T-cell (primary cell): ENCODE data around the gene IL20RA. TPM values are rescaled to one million over a fixed set of nuclear protein-coding genes. Genes with fewer than 3 reads are reported as not detected.

Source experiments
- ATAC-seq, 4 experiments: fragments of 200-7000 bp in 3 of 4; fragments of 150-1000 bp in 1 of 4; cut with Tn5 transposase; replicated peaks in 1 of 4; 1 replicate in 3 of 4; 2 replicates in 1 of 4; pipeline ENCODE4 v1.10.0; 2021; ENCODE audit warnings: moderate library complexity in 3 of 4, mild to moderate bottlenecking in 2 of 4, moderate number of reproducible peaks in 1 of 4
- CTCF ChIA-PET, 2 donors: fragments of 300-600 bp; sonication (Branson Sonifier 250); formaldehyde crosslinking; loops; one replicate each; lab custom pipeline; 2022; ENCODE audit warnings: antibody characterized with exemption in 2 of 2; lab: Charles Lee
- POLR2A ChIA-PET, 2 donors: fragments of 300-600 bp; sonication (Branson Sonifier 250); formaldehyde crosslinking; loops; one replicate each; lab custom pipeline; 2022; ENCODE audit warnings: antibody characterized with exemption in 2 of 2; lab: Charles Lee
- DNase-seq, 35 experiments: peaks; one replicate each; pipeline versions ENCODE4 v3.0.0 to v3.0.0-alpha.2; 2013 to 2023
- H3K27ac ChIP-seq: one replicate; pipeline ENCODE4 v1.5.1; 2013; ENCODE audit warnings: low read length
- H3K27me3 ChIP-seq, 2 experiments: replicated peaks in 1 of 2; 1 replicate in 1 of 2; 2 replicates in 1 of 2; pipeline versions ENCODE4 v1.6.1 to v1.7.0; 2013; ENCODE audit warnings: low read length in 1 of 2, mixed read lengths in 1 of 2; ENCODE audit not compliant: control insufficient read depth in 2 of 2, insufficient read depth in 2 of 2; ENCODE audit errors: extremely low read depth in 1 of 2
- H3K36me3 ChIP-seq, 2 donors: 1 replicate in 1 of 2; 2 replicates in 1 of 2; pipeline versions ENCODE4 v1.6.1 to v1.7.0; 2013; ENCODE audit warnings: low read length in 1 of 2; ENCODE audit not compliant: control insufficient read depth in 2 of 2, insufficient read depth in 1 of 2; ENCODE audit errors: extremely low read depth in 1 of 2
- H3K4me1 ChIP-seq, 2 experiments: 1 replicate in 1 of 2; 2 replicates in 1 of 2; pipeline versions ENCODE4 v1.6.1 to v1.7.0; 2013; ENCODE audit warnings: low read length in 2 of 2, mixed read lengths in 1 of 2; ENCODE audit not compliant: insufficient read depth in 2 of 2, control insufficient read depth in 1 of 2; ENCODE audit errors: extremely low read depth in 1 of 2
- H3K4me3 ChIP-seq, 2 donors: 1 replicate in 1 of 2; 2 replicates in 1 of 2; pipeline versions ENCODE4 v1.5.1 to v1.7.0; 2013; ENCODE audit warnings: mild to moderate bottlenecking in 2 of 2, low read length in 1 of 2, moderate library complexity in 1 of 2; ENCODE audit not compliant: control insufficient read depth in 1 of 2; ENCODE audit errors: extremely low read depth in 1 of 2
- H3K9me3 ChIP-seq: 2 replicates; pipeline ENCODE4 v1.7.0; 2013
- H3K27ac Mint-ChIP-seq, 2 donors: one replicate each; pipeline ENCODE4 v1.8.0; 2020 to 2021; ENCODE audit warnings: mild to moderate bottlenecking in 2 of 2, mixed read lengths in 2 of 2
- H3K27me3 Mint-ChIP-seq, 2 donors: one replicate each; pipeline ENCODE4 v1.8.0; 2021 to 2022; ENCODE audit warnings: mixed read lengths in 2 of 2
- H3K36me3 Mint-ChIP-seq: one replicate; pipeline ENCODE4 v1.8.0; 2021; ENCODE audit warnings: mixed read lengths
- H3K4me1 Mint-ChIP-seq, 3 donors: one replicate each; pipeline ENCODE4 v1.8.0; 2020 to 2022; ENCODE audit warnings: mixed read lengths in 3 of 3, mild to moderate bottlenecking in 1 of 3
- H3K4me3 Mint-ChIP-seq, 3 donors: one replicate each; pipeline ENCODE4 v1.8.0; 2020 to 2022; ENCODE audit warnings: mild to moderate bottlenecking in 3 of 3, mixed read lengths in 3 of 3, moderate library complexity in 3 of 3
- H3K9me3 Mint-ChIP-seq, 3 donors: one replicate each; pipeline ENCODE4 v1.8.0; 2020 to 2022; ENCODE audit warnings: mixed read lengths in 3 of 3
- WGBS: methylation state at CpG from one replicate; pipeline ENCODE4 v1.1.5; 2013; ENCODE audit warnings: missing lambda C conversion rate; ENCODE audit not compliant: insufficient coverage; 5-methylcytosine and 5-hydroxymethylcytosine counted together
- total RNA-seq, 35 experiments: library from RNA in 6 of 35; stranded (reverse) in 6 of 35; fragments of 120-200 nt in 1 of 35; gene quantifications; one replicate each; pipeline versions ENCODE4 v1.2.1 to v1.2.4 and lab custom pipeline; 2013 to 2026

IL20RA gene
- total RNA-seq, 5 donors from 2014 or later (not counting 1 experiment from before 2014, with no cell fraction given): 0.07 TPM; not detected in 4

GRCh38 chr6:137024237-137024990 is 20.4 kb downstream of the IL20RA start:
- ChIA-PET CTCF (interaction anchor here in 1 of 2 donors (0.6 to 0.7 kb wide), 2 partner anchors 21 to 941 kb away, joined by 3 read pairs; no protein-coding TSS in a partner anchor), POLR2A (no interaction called here)
- ATAC-seq (no peak), DNase-seq (no peak)
- H3K9me3 Mint-ChIP-seq: no peaks in the 10 kb centered on the region
- H3K4me1 Mint-ChIP-seq: peaks cover 0 to 14% (median 6%) of the 10 kb centered on the region in 3 donors
- H3K9me3 ChIP-seq: no peaks in the 10 kb centered on the region
- H3K4me1 ChIP-seq: no peaks in the 10 kb centered on the region
- H3K4me3 Mint-ChIP-seq: no peak overlapping the region
- peaks cover 0 to 25% of the 10 kb centered on the region in 2 experiments for H3K27me3 ChIP-seq
- no peak overlapping the region for H3K4me3 ChIP-seq
- H3K27ac ChIP-seq: no peak overlapping the region
- 100% methylated on average over 1 of the region's 3 CpGs for WGBS
- no peaks in the 10 kb centered on the region for H3K36me3 ChIP-seq
- H3K27me3 Mint-ChIP-seq: peaks cover 39 to 51% of the 10 kb centered on the region in 2 donors
- no peaks in the 10 kb centered on the region for H3K36me3 Mint-ChIP-seq
- no peak overlapping the region for H3K27ac Mint-ChIP-seq

- DNase-seq (no peak), ATAC-seq (no peak)
- H3K4me3 Mint-ChIP-seq: no peak overlapping the region
- CTCF ChIA-PET: no interaction called here
- POLR2A ChIA-PET: interaction anchor here in 1 of 2 donors (0.7 kb wide), 1 partner anchor 13 kb away, joined by 6 read pairs; no protein-coding TSS in a partner anchor
- peaks cover 0 to 11% (median 6%) of the 10 kb centered on the region in 3 donors for H3K4me1 Mint-ChIP-seq
- H3K9me3 ChIP-seq: no peaks in the 10 kb centered on the region
- H3K36me3 Mint-ChIP-seq: no peaks in the 10 kb centered on the region
- no peak overlapping the region for H3K4me3 ChIP-seq
- H3K27me3 Mint-ChIP-seq: peaks cover 43 to 50% of the 10 kb centered on the region in 2 donors
- H3K27ac Mint-ChIP-seq: no peak overlapping the region
- 100% methylated on average over 1 of the region's 4 CpGs for WGBS
- H3K27me3 ChIP-seq: peaks cover 5 to 14% of the 10 kb centered on the region in 2 experiments
- no peaks in the 10 kb centered on the region for H3K9me3 Mint-ChIP-seq
- H3K36me3 ChIP-seq: no peaks in the 10 kb centered on the region
- H3K27ac ChIP-seq: no peak overlapping the region
- no peaks in the 10 kb centered on the region for H3K4me1 ChIP-seq
These were observed 24.0 kb downstream of the IL20RA start for GRCh38 chr6:137020776-137021175.

DNA sequence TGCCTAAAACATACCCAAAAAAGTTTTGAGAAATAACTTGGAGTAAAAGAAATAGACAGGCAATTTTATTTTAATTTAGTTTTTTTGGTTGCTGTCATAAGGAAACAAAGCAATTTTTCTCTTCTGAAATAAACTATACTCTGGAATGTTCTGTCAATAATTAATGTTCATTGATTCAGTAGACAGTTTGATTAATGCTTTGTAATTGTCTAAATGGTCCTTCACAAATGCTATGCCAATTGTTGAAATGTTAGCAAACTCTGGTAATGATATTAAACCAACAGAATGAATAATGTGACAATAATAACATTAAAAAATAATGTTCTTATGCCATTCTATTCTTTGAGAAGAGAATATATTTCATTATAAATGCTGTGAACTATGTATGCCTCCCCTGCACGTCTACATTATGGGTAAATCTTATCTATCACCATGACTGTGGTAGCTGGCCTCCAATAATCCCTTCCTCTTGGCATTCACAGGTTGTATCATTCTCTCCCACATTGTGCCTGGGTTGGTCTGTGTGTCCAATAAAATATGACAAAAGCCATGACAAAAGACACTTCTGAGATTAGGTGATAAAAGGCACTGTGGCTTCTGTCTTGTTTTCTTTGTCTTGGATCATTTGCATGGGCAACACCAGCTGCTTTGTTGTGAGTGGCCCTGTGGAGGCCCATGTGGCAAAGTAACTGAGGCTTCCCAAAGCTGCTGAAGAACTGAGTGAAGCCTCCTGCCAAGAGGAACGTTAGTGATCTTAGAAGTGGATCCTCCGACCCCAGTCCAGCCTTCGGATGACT is 25.1 kb downstream of the IL20RA start:
- no peaks in the 10 kb centered on the region for H3K4me1 ChIP-seq
- no peak overlapping the region for H3K27ac ChIP-seq
- no CpG with 5 or more reads among the region's 4 CpGs for WGBS
- no peaks in the 10 kb centered on the region for H3K9me3 Mint-ChIP-seq
- no peaks in the 10 kb centered on the region for H3K36me3 ChIP-seq
- H3K27me3 Mint-ChIP-seq: peaks cover 44 to 57% of the 10 kb centered on the region in 2 donors
- no peaks in the 10 kb centered on the region for H3K36me3 Mint-ChIP-seq
- no peak overlapping the region for H3K27ac Mint-ChIP-seq
- no peak for DNase-seq
- no peak overlapping the region for H3K4me3 ChIP-seq
- no peak for ATAC-seq
- no peak overlapping the region for H3K4me3 Mint-ChIP-seq
- ChIA-PET POLR2A (no interaction called here), CTCF (no interaction called here)
- no peaks in the 10 kb centered on the region for H3K9me3 ChIP-seq
- peaks cover 5 to 17% of the 10 kb centered on the region in 2 experiments for H3K27me3 ChIP-seq
- peaks cover 0 to 3% (median 0%) of the 10 kb centered on the region in 3 donors for H3K4me1 Mint-ChIP-seq

- POLR2A ChIA-PET: no interaction called here
These were observed 27.7 kb downstream of the IL20RA start for GRCh38 chr6:137017081-137017480.

GRCh38 chr6:137016356-137016755 is 28.4 kb downstream of the IL20RA start:
- Histone ChIP-seq H3K4me3 (no peak overlapping the region), H3K36me3 (no peaks in the 10 kb centered on the region), H3K4me1 (no peaks in the 10 kb centered on the region), H3K27me3 (peaks cover 10 to 17% of the 10 kb centered on the region in 2 experiments), H3K9me3 (no peaks in the 10 kb centered on the region), H3K27ac (no peak overlapping the region)
- Mint-ChIP-seq H3K9me3 (no peaks in the 10 kb centered on the region), H3K27ac (no peak overlapping the region), H3K27me3 (peaks cover 44 to 56% of the 10 kb centered on the region in 2 donors), H3K4me1 (no peaks in the 10 kb centered on the region), H3K4me3 (no peak overlapping the region), H3K36me3 (no peaks in the 10 kb centered on the region)
- ATAC-seq (no peak), DNase-seq (no peak)
- no CpG with 5 or more reads among the region's 2 CpGs for WGBS
- POLR2A ChIA-PET: interaction anchor here in 1 of 2 donors (0.6 kb wide), 1 partner anchor 127 kb away, joined by 3 read pairs; no protein-coding TSS in a partner anchor
- CTCF ChIA-PET: no interaction called here

More at GRCh38 chr6:137017081-137017480, 27.7 kb downstream of the IL20RA start:
- Mint-ChIP-seq H3K27ac (no peak overlapping the region), H3K27me3 (peaks cover 41 to 49% of the 10 kb centered on the region in 2 donors), H3K36me3 (no peaks in the 10 kb centered on the region), H3K4me3 (no peak overlapping the region), H3K4me1 (no peaks in the 10 kb centered on the region), H3K9me3 (no peaks in the 10 kb centered on the region)
- no peak overlapping the region for H3K4me3 ChIP-seq
- H3K27me3 ChIP-seq: peaks cover 9 to 15% of the 10 kb centered on the region in 2 experiments
- H3K4me1 ChIP-seq: no peaks in the 10 kb centered on the region
- ATAC-seq (no peak), DNase-seq (no peak)
- CTCF ChIA-PET: no interaction called here
- H3K36me3 ChIP-seq: no peaks in the 10 kb centered on the region
- no peaks in the 10 kb centered on the region for H3K9me3 ChIP-seq
- H3K27ac ChIP-seq: no peak overlapping the region
- 51% methylated on average over 3 of the region's 3 CpGs for WGBS

DNA sequence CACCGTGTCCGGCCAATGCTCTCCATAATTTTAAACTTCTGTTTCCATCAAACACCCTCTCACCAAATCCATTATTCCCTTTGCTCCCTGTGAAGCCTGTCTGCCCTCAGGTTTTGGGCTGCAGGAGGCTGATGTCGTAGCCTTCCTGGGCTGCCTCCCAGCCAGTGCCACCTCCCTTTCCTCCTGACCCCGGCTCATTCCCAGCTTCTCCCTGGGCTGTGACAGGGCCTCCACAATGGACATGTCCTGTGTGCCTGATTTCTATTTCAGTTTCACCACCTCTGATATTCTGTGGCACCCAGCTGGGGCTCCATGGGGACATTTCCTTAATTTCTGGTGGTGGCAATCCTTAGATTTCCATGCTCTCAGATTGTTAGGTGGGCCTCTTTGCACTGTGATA is 28.8 kb downstream of the IL20RA start:
- Mint-ChIP-seq H3K36me3 (no peaks in the 10 kb centered on the region), H3K27me3 (peaks cover 44 to 53% of the 10 kb centered on the region in 2 donors), H3K4me3 (no peak overlapping the region), H3K9me3 (no peaks in the 10 kb centered on the region), H3K27ac (no peak overlapping the region), H3K4me1 (no peaks in the 10 kb centered on the region)
- ATAC-seq: no peak
- no peak overlapping the region for H3K27ac ChIP-seq
- no peaks in the 10 kb centered on the region for H3K4me1 ChIP-seq
- WGBS: 58% methylated on average over 3 of the region's 4 CpGs
- H3K4me3 ChIP-seq: no peak overlapping the region
- POLR2A ChIA-PET: interaction anchor here in 1 of 2 donors (0.6 kb wide), 1 partner anchor 127 kb away, joined by 3 read pairs; no protein-coding TSS in a partner anchor
- H3K27me3 ChIP-seq: peaks cover 10 to 17% of the 10 kb centered on the region in 2 experiments
- no peak for DNase-seq
- no peaks in the 10 kb centered on the region for H3K36me3 ChIP-seq
- CTCF ChIA-PET: no interaction called here
- no peaks in the 10 kb centered on the region for H3K9me3 ChIP-seq
